HepG2 (cell line): ENCODE measurements around the gene SMDT1. TPM values are rescaled to one million over a fixed set of nuclear protein-coding genes. Genes with fewer than 3 reads are reported as not detected.

Experiments used
- ATF6 ChIP-seq: sonication (generic); formaldehyde crosslinking; conservative IDR thresholded peaks from 2 replicates; pipeline ENCODE4 v1.4.0; 2020; ENCODE audit warnings: missing genetic modification reagents
- ELF4 ChIP-seq: sonication (generic); formaldehyde crosslinking; IDR thresholded peaks from 2 replicates; pipeline ENCODE4 v1.5.0; 2020; ENCODE audit warnings: missing genetic modification reagents, mild to moderate bottlenecking, moderate library complexity, borderline replicate concordance
- ETV5 ChIP-seq: IDR thresholded peaks from 2 replicates; pipeline ENCODE4 v1.6.1; 2018; ENCODE audit warnings: missing biosample characterization, missing genetic modification reagents, inconsistent platforms, borderline replicate concordance
- FOXO4 ChIP-seq: sonication (generic); formaldehyde crosslinking; conservative IDR thresholded peaks from 2 replicates; pipeline ENCODE4 v1.8.1; 2023; ENCODE audit warnings: missing genetic modification reagents
- HDAC2 ChIP-seq: sonication (generic); formaldehyde crosslinking; IDR thresholded peaks from 2 replicates; pipeline ENCODE4 v1.4.0; 2020; ENCODE audit warnings: missing genetic modification reagents
- IRX3 ChIP-seq: sonication (generic); formaldehyde crosslinking; IDR thresholded peaks from 2 replicates; pipeline ENCODE4 v1.8.1; 2023; ENCODE audit warnings: mild to moderate bottlenecking, low read depth, missing genetic modification reagents, borderline replicate concordance
- KLF9 ChIP-seq: IDR thresholded peaks from 2 replicates; pipeline ENCODE4 v1.6.1; 2016; ENCODE audit warnings: low read depth
- KMT2B ChIP-seq: IDR thresholded peaks from 2 replicates; pipeline ENCODE4 v1.6.1; 2016; ENCODE audit warnings: missing genetic modification reagents, missing compliant biosample characterization
- MEF2D ChIP-seq: sonication (generic); formaldehyde crosslinking; IDR thresholded peaks from 2 replicates; pipeline ENCODE4 v1.5.1; 2020; ENCODE audit warnings: mild to moderate bottlenecking, missing genetic modification reagents
- NFATC3 ChIP-seq: sonication (generic); formaldehyde crosslinking; IDR thresholded peaks from 2 replicates; pipeline ENCODE4 v1.5.1; 2020; ENCODE audit warnings: mild to moderate bottlenecking, missing genetic modification reagents
- PCBP1 ChIP-seq: fragments of 200-400 bp; formaldehyde crosslinking; IDR thresholded peaks from 2 replicates; pipeline ENCODE4 v1.6.1; 2017; ENCODE audit warnings: mild to moderate bottlenecking, low read depth, low read length, borderline replicate concordance
- PCBP2 ChIP-seq: fragments of 200-400 bp; formaldehyde crosslinking; optimal IDR thresholded peaks from 2 replicates; pipeline ENCODE3; 2018; ENCODE audit warnings: low read length, low read depth; ENCODE audit not compliant: poor library complexity, severe bottlenecking
- REL ChIP-seq: sonication (generic); formaldehyde crosslinking; conservative IDR thresholded peaks from 2 replicates; pipeline ENCODE4 v1.8.0; 2022; ENCODE audit warnings: mild to moderate bottlenecking, missing genetic modification reagents, moderate library complexity
- SIX4 ChIP-seq: sonication (generic); formaldehyde crosslinking; IDR thresholded peaks from 2 replicates; pipeline ENCODE4 v1.4.0; 2020; ENCODE audit warnings: missing genetic modification reagents
- STAG1 ChIP-seq: sonication (generic); formaldehyde crosslinking; IDR thresholded peaks from 2 replicates; pipeline ENCODE4 v1.4.0; 2020; ENCODE audit warnings: missing genetic modification reagents
- YEATS4 ChIP-seq: sonication (generic); formaldehyde crosslinking; IDR thresholded peaks from 2 replicates; pipeline ENCODE4 v1.4.0; 2020; ENCODE audit warnings: missing genetic modification reagents, borderline replicate concordance
- ZBED4 ChIP-seq: sonication (generic); formaldehyde crosslinking; IDR thresholded peaks from 2 replicates; pipeline ENCODE4 v1.4.0; 2020; ENCODE audit warnings: missing genetic modification reagents, borderline replicate concordance
- ZFP90 ChIP-seq: sonication (generic); formaldehyde crosslinking; IDR thresholded peaks from 2 replicates; pipeline ENCODE4 v1.8.0; 2022; ENCODE audit warnings: missing genetic modification reagents, mild to moderate bottlenecking, inconsistent platforms, borderline replicate concordance
- ZNF207 ChIP-seq: fragments of 450-650 bp; IDR thresholded peaks from 2 replicates; pipeline ENCODE4 v1.6.1; 2016; ENCODE audit warnings: antibody characterized with exemption, borderline replicate concordance
- ZNF234 ChIP-seq: sonication (generic); formaldehyde crosslinking; conservative IDR thresholded peaks from 2 replicates; pipeline ENCODE4 v1.5.1; 2020; ENCODE audit warnings: mild to moderate bottlenecking, missing genetic modification reagents
- ZNF713 ChIP-seq: sonication (generic); formaldehyde crosslinking; IDR thresholded peaks from 2 replicates; pipeline ENCODE4 v1.4.0; 2020; ENCODE audit warnings: mild to moderate bottlenecking, missing genetic modification reagents
- ZNF720 ChIP-seq: sonication (generic); formaldehyde crosslinking; IDR thresholded peaks from 2 replicates; pipeline ENCODE4 v1.4.0; 2020; ENCODE audit warnings: missing genetic modification reagents
- ZNF83 ChIP-seq: sonication (generic); formaldehyde crosslinking; IDR thresholded peaks from 2 replicates; pipeline ENCODE4 v1.4.0; 2020; ENCODE audit warnings: missing genetic modification reagents, mild to moderate bottlenecking, borderline replicate concordance
- polyA plus RNA-seq, 8 experiments: library from polyadenylated mRNA; depleted of rRNA in 3 of 8; stranded (reverse) in 7 of 8; unstranded in 1 of 8; fragments of >200 nt; fragmentation: Illumina TruSeq in 4 of 8; extraction: Trizol in 4 of 8; gene quantifications; 2 replicates each; pipeline versions ENCODE4 v1.2.1 to v1.2.3, GENCODE V29; 2011 to 2016; ENCODE audit warnings: low read depth in 4 of 8, missing spikeins in 1 of 8, mixed read lengths in 1 of 8; ENCODE audit not compliant: insufficient read depth in 1 of 8
- total RNA-seq, 5 experiments: library from RNA; depleted of rRNA; stranded (reverse); fragments of >200 nt; fragmentation: Illumina TruSeq; extraction: Trizol; gene quantifications; 2 replicates each; pipeline ENCODE4 v1.2.3, GENCODE V29; 2016; ENCODE audit warnings: low read depth in 1 of 5

Gene SMDT1
- total and polyA plus RNA-seq, 2 of the 13 experiments (the other 11 are each of a cell fraction or from before 2014, with no cell fraction given) = 8.3 to 26.6 TPM

GRCh38 chr22:42070517-42071422, 8.7 kb upstream of the SMDT1 start, which contains the start of gene NAGA (continued):
- TF ChIP-seq ZFP90 (CRISPR knock-in tag) = peak; percentile 69; the same call in 1 of the 2 replicates
- TF ChIP-seq ZNF234 (CRISPR knock-in tag) = no peak
- no peak for TF ChIP-seq ZNF713 (CRISPR knock-in tag)
- TF ChIP-seq PCBP1 = 0 out of 2 replicates have a peak, but pooled peaks have one; percentile 46
- TF ChIP-seq ATF6 (CRISPR knock-in tag) = no peak
- no peak for TF ChIP-seq PCBP2
- TF ChIP-seq FOXO4 (CRISPR knock-in tag) = no peak
- TF ChIP-seq ETV5 (CRISPR knock-in tag) = peak; percentile 60
- peak; percentile 68; the same call in 1 of the 2 replicates for TF ChIP-seq HDAC2 (CRISPR knock-in tag)
- no peak for TF ChIP-seq STAG1 (CRISPR knock-in tag)
- TF ChIP-seq ZNF207 = no peak
- TF ChIP-seq KMT2B (CRISPR knock-in tag) = peak; percentile 75
- no peak; the same call in none of the 2 replicates for TF ChIP-seq ZBED4 (CRISPR knock-in tag)
- TF ChIP-seq ZNF83 (CRISPR knock-in tag) = no peak
- TF ChIP-seq ZNF720 (CRISPR knock-in tag) = no peak
- peak; percentile 86 for TF ChIP-seq SIX4
- no peak for TF ChIP-seq NFATC3
- 0 out of 2 replicates have a peak, but pooled peaks have one; percentile 72 for TF ChIP-seq REL
- peak; percentile 77; the same call in 1 of the 2 replicates for TF ChIP-seq YEATS4 (CRISPR knock-in tag)
- no peak for TF ChIP-seq ELF4 (CRISPR knock-in tag)
- no peak for TF ChIP-seq KLF9 (CRISPR knock-in tag)
- TF ChIP-seq IRX3 (CRISPR knock-in tag) = peak; percentile 91; the same call in 1 of the 2 replicates
- peak; percentile 81 for TF ChIP-seq MEF2D (CRISPR knock-in tag)
